ENCODE measurements around the gene C16orf90.

C16orf90 gene

DNA sequence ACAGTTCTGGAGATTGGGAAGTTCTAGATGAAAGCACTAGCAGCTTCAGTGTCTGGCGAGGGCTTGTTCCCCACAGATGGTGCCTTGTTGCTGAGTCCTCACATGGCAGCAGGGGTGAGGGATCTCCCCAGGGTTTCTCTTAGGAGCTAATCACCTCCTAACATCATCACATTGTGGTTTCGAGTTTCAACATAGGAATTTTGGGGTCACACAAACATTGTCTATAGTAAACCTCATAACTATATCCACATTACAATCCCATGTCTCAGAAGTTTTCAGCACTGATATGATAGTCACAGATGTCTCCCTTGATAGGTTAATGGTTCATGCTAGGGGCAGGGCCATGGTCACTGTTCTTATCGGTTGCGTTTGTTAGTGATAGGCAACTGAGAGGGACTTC lies 19.3 kb upstream of the C16orf90 start:
- TF ChIP-seq, protein P1, sequence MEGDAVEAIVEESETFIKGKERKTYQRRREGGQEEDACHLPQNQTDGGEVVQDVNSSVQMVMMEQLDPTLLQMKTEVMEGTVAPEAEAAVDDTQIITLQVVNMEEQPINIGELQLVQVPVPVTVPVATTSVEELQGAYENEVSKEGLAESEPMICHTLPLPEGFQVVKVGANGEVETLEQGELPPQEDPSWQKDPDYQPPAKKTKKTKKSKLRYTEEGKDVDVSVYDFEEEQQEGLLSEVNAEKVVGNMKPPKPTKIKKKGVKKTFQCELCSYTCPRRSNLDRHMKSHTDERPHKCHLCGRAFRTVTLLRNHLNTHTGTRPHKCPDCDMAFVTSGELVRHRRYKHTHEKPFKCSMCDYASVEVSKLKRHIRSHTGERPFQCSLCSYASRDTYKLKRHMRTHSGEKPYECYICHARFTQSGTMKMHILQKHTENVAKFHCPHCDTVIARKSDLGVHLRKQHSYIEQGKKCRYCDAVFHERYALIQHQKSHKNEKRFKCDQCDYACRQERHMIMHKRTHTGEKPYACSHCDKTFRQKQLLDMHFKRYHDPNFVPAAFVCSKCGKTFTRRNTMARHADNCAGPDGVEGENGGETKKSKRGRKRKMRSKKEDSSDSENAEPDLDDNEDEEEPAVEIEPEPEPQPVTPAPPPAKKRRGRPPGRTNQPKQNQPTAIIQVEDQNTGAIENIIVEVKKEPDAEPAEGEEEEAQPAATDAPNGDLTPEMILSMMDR (IDR thresholded peaks at IDR 0.05; ENCODE audit: control insufficient read depth, extremely low read depth, insufficient read depth): no peak
- DNase-seq (ENCODE audit: low read depth): no peak
- no peak overlapping the region for H3K4me3 ChIP-seq (ENCODE audit: low read depth, low read length)

DNA sequence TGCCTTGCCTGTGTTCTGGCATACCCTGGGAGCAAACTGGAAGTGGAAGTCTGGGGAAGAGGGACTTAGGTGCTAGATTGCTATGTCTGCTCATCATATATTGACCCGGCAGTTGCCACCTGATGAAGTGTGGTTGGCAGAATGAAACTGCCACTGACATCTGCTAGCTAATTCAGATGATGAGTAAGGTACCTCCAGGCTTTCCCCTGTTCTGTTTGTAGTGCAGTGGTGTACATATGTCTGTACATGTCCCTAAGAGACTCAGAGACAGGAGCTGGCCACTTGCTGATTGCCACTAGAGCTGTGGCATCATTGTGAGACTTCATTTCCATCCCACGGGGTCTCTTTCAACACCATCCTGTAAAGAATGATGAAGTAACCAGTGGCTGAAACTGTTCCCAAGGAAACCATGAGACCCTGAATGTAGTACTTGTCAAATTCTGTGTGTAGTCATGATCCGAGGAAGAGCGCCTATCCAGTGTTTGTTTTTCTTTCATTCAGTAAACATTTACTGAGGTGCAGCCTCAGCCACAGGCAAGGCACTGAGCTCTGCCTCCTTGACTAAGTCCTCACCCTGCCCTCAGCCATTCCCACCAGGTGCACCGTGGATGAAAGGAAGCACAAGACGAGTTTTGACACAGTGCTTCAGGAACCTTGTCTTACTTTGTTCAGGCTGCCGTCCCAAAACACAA lies 18.7 kb upstream of the C16orf90 start:
- TF ChIP-seq, protein P1 (IDR thresholded peaks at IDR 0.05; ENCODE audit: control insufficient read depth, extremely low read depth, insufficient read depth): no peak
- H3K4me3 ChIP-seq (ENCODE audit: low read depth, low read length): no peak overlapping the region

DNA sequence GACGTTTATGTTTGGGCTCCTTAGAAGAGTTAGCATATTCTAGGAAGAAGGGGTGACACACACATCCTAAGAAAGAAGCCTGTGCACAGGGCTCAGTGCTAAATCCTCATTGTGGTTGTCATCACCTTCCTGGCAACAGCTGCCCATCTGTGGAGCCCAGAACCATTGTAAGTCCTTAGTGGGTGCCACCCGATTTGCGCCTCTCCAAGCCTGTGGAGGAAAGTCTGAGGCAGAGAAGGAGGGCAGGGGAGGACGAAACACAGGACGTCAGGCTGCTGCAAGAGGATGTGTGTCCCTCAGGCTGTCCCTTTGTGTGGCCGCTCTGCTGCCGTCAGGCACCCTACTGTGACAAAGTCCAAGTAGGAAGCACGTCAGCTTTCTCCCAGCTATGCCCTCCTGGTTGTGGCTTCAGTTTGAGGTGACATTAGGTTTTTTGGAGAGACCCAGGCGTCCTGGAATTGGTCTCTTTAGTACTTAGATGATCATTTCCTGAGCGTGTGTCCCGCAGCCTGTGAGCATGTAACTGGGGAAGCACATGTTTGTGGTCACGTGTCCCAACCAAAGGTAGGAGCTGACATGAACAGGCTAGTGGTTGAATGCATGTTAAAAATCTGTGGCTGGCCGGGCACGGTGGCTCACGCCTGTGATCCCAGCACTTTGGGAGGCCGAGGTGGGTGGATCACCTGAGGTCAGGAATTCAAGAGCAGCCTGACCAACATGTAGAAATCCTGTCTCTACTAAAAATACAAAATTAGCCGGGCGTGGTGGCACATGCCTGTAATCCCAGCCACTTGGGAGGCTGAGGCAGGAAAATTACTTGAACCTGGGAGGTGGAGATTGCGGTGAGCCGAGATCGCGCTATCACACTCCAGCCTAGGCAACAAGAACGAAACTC lies 16.2 kb upstream of the C16orf90 start:
- no peak for DNase-seq (ENCODE audit: low read depth)
- H3K4me3 ChIP-seq (ENCODE audit: low read depth, low read length): no peak overlapping the region
- TF ChIP-seq, protein P1 (IDR thresholded peaks at IDR 0.05; ENCODE audit: control insufficient read depth, extremely low read depth, insufficient read depth): no peak

More for the DNA sequence above, 18.7 kb upstream of the C16orf90 start:
- DNase-seq (ENCODE audit: low read depth): no peak

- H3K4me3 ChIP-seq (ENCODE audit: low read depth, low read length): no peak overlapping the region
- TF ChIP-seq, protein P1 (IDR thresholded peaks at IDR 0.05; ENCODE audit: control insufficient read depth, extremely low read depth, insufficient read depth): no peak
- DNase-seq (ENCODE audit: low read depth): no peak
These were observed 15.1 kb upstream of the C16orf90 start for GRCh38 chr16:3510416-3510815.

GRCh38 chr16:3509470-3509928 lies 14.2 kb upstream of the C16orf90 start:
- H3K4me3 ChIP-seq (ENCODE audit: low read depth, low read length): no peak overlapping the region
- TF ChIP-seq, protein P1 (IDR thresholded peaks at IDR 0.05; ENCODE audit: control insufficient read depth, extremely low read depth, insufficient read depth): no peak
- no peak for DNase-seq (ENCODE audit: low read depth)

DNA sequence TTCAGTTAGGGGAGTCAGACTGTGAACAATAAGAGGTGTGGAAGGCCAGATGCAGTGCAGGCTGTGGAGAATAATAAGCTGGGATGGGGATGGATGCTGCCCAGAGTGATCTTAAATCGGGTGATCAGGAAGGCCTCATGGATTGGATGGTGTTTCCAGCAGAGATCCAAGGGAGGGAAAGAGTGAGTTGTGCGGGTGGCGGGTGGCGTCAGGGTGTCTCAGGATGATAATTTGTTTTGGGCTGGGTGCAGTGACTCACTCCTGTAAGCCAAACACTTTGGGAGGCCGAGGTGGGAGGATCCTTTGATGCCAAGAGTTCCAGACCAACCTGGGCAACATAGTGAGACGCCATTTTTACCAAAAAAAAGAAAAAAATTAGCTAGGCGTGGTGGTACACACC lies 13.4 kb upstream of the C16orf90 start:
- TF ChIP-seq, protein P1 (IDR thresholded peaks at IDR 0.05; ENCODE audit: control insufficient read depth, extremely low read depth, insufficient read depth): no peak
- DNase-seq (ENCODE audit: low read depth): no peak
- H3K4me3 ChIP-seq (ENCODE audit: low read depth, low read length): no peak overlapping the region
